GM23338 (cell line): Measurements from ENCODE around the gene IL22RA2.

ENCODE experiments used
- NANOG ChIP-seq: IDR thresholded peaks from 2 replicates; pipeline ENCODE4 v1.6.1; 2016; ENCODE audit warnings: antibody characterized with exemption, borderline replicate concordance
- POLR2AphosphoS5 ChIP-seq: IDR thresholded peaks from 2 replicates; pipeline ENCODE4 v1.6.1; 2016; ENCODE audit warnings: antibody characterized with exemption, low read depth
- TF ChIP-seq, protein P1 (sequence below), 2 experiments: fragments of 200-600 bp in 1 of 2; sonication (generic) in 1 of 2; conservative IDR thresholded peaks; 2 replicates each; pipeline versions ENCODE4 v1.5.1 to v1.6.1; 2016 to 2017; ENCODE audit warnings: antibody characterized with exemption in 2 of 2, low read depth in 2 of 2, mild to moderate bottlenecking in 2 of 2, moderate library complexity in 1 of 2

DNA sequence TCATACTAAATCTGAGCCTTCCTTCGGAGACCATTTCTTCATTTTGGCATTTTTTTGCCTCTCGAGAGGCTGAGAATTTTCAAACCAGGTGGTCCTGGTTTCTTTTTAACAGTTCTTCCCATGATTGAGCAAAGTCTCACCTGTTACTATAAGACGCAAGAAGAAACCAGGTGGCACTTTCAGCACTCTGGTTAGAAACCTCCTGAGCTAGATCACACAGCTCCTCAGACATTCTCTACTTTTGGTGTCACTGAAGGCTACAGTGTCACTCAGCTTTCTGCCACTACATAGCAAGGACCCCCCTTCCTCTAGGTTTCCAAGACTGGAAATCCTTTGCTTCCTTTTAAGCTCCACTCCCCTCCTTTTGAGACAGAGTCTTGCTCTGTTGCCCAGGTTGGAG lies 38.5 kb upstream of the IL22RA2 start:
- TF ChIP-seq, protein P1, sequence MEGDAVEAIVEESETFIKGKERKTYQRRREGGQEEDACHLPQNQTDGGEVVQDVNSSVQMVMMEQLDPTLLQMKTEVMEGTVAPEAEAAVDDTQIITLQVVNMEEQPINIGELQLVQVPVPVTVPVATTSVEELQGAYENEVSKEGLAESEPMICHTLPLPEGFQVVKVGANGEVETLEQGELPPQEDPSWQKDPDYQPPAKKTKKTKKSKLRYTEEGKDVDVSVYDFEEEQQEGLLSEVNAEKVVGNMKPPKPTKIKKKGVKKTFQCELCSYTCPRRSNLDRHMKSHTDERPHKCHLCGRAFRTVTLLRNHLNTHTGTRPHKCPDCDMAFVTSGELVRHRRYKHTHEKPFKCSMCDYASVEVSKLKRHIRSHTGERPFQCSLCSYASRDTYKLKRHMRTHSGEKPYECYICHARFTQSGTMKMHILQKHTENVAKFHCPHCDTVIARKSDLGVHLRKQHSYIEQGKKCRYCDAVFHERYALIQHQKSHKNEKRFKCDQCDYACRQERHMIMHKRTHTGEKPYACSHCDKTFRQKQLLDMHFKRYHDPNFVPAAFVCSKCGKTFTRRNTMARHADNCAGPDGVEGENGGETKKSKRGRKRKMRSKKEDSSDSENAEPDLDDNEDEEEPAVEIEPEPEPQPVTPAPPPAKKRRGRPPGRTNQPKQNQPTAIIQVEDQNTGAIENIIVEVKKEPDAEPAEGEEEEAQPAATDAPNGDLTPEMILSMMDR (conservative IDR thresholded peaks at IDR 0.05; ENCODE audit: low read depth in 2 of 2): no peak
- no peak for TF ChIP-seq NANOG
- TF ChIP-seq POLR2AphosphoS5: no peak
